ENCODE results near the gene ZNF785.

DNA sequence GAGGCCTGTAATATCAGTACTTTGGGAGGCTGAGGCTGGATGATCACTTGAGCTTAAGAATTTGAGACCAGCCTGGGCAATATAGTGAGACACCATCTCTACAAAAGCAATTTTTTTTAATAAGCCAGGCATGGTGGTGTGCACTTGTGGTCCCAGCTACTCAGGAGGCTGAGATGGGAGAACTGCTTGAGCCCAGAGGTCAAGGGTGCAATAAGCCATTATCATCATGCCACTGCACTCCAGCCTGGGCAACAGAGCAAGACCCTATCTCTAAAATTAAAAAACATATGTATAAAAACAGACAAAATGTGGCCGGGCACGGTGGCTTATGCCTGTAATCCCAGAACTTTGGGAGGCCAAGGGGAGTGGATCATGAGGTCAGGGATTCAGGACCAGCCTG, 3.2 kb upstream of the ZNF785 start:
- TF ChIP-seq ZNF384 (IDR thresholded peaks at IDR 0.05): no peak
- no peak for TF ChIP-seq FOXK2 (IDR thresholded peaks at IDR 0.05)
- no peak for TF ChIP-seq PKNOX1 (IDR thresholded peaks at IDR 0.05)
- no peak for TF ChIP-seq SUZ12 (IDR thresholded peaks at IDR 0.05)
- TF ChIP-seq FOXM1 (IDR thresholded peaks at IDR 0.05; ENCODE audit: borderline replicate concordance): no peak
- TF ChIP-seq HDGF (IDR thresholded peaks at IDR 0.05; ENCODE audit: borderline replicate concordance): no peak
- TF ChIP-seq BHLHE40 (IDR thresholded peaks at IDR 0.05; ENCODE audit: borderline replicate concordance): no peak
- TF ChIP-seq FOXA1 (IDR thresholded peaks at IDR 0.05): no peak
- TF ChIP-seq SP1 (IDR thresholded peaks at IDR 0.05): no peak
- no peak for TF ChIP-seq ARNT (IDR thresholded peaks at IDR 0.05)
- TF ChIP-seq NFRKB (IDR thresholded peaks at IDR 0.05): no peak
- TF ChIP-seq ELF4 (IDR thresholded peaks at IDR 0.05): no peak

Data from HEK293T (cell line).